WTC11 (cell line): Measurements from ENCODE around the gene LAMTOR4. TPM values are rescaled to one million over a fixed set of nuclear protein-coding genes. Genes with fewer than 3 reads are reported as not detected.
"Not testable (repeated sequence)": the region's sequence is repeated elsewhere in the genome, so short reads cannot be mapped to it uniquely, and the experiment has no call there.

Experiments
- ATAC-seq: fragments of 200-7000 bp; cut with Tn5 transposase; 2 replicates; pipeline ENCODE4 v1.10.0; 2021; ENCODE audit warnings: mild to moderate bottlenecking, moderate library complexity
- CTCF ChIA-PET: fragments of 300-600 bp; sonication (Branson Sonifier 250); formaldehyde crosslinking; loops from one replicate; lab custom pipeline; 2021; ENCODE audit warnings: antibody characterized with exemption; lab: Charles Lee
- POLR2A ChIA-PET: fragments of 350-600 bp; sonication (Branson Sonifier 250); formaldehyde crosslinking; loops from one replicate; lab custom pipeline; 2021; ENCODE audit warnings: antibody characterized with exemption; lab: Charles Lee
- DNase-seq: peaks from one replicate; pipeline ENCODE4 v3.0.0; 2021; ENCODE audit warnings: low spot score
- H3K27ac Mint-ChIP-seq: 2 replicates; pipeline ENCODE4 v1.8.0; 2021; ENCODE audit warnings: mixed read lengths
- H3K27me3 Mint-ChIP-seq: 2 replicates; pipeline ENCODE4 v1.8.0; 2021; ENCODE audit warnings: low read depth, mild to moderate bottlenecking, moderate library complexity, mixed read lengths
- H3K36me3 Mint-ChIP-seq: 2 replicates; pipeline ENCODE4 v1.8.0; 2021; ENCODE audit warnings: mixed read lengths
- H3K4me1 Mint-ChIP-seq: 2 replicates; pipeline ENCODE4 v1.8.0; 2022; ENCODE audit warnings: mixed read lengths
- H3K4me3 Mint-ChIP-seq: 2 replicates; pipeline ENCODE4 v1.8.0; 2021; ENCODE audit warnings: mild to moderate bottlenecking, moderate library complexity, mixed read lengths
- H3K9me3 Mint-ChIP-seq: 2 replicates; pipeline ENCODE4 v1.8.0; 2021; ENCODE audit warnings: mixed read lengths
- AFF4 ChIP-seq: sonication (generic); formaldehyde crosslinking; IDR thresholded peaks from 2 replicates; pipeline ENCODE4 v1.8.1; 2023; ENCODE audit warnings: mild to moderate bottlenecking, missing genetic modification reagents, borderline replicate concordance
- FOXK1 ChIP-seq: sonication (generic); formaldehyde crosslinking; IDR thresholded peaks from 2 replicates; pipeline ENCODE4 v1.8.0; 2022; ENCODE audit warnings: mild to moderate bottlenecking, moderate library complexity, missing genetic modification reagents
- FOXP1 ChIP-seq: sonication (generic); formaldehyde crosslinking; IDR thresholded peaks from 2 replicates; pipeline ENCODE4 v1.8.0; 2022; ENCODE audit warnings: missing genetic modification reagents, mild to moderate bottlenecking, moderate library complexity, borderline replicate concordance
- HMGA2 ChIP-seq: fragments of 250-450 bp; sonication (Bioruptor Pico); IDR thresholded peaks from 2 replicates; pipeline ENCODE4 v1.4.0; 2021; ENCODE audit warnings: mild to moderate bottlenecking, moderate library complexity
- JAZF1 ChIP-seq: fragments of 250-450 bp; sonication (Bioruptor Pico); IDR thresholded peaks from 2 replicates; pipeline ENCODE4 v1.9.0; 2021; ENCODE audit warnings: moderate library complexity, mild to moderate bottlenecking, inconsistent platforms
- JUN ChIP-seq: sonication (generic); formaldehyde crosslinking; IDR thresholded peaks from 2 replicates; pipeline ENCODE4 v1.8.0; 2023; ENCODE audit warnings: mild to moderate bottlenecking, missing genetic modification reagents
- NFE2L1 ChIP-seq: sonication (generic); formaldehyde crosslinking; IDR thresholded peaks from 2 replicates; pipeline ENCODE4 v1.8.1; 2023; ENCODE audit warnings: missing genetic modification reagents
- NR2C2 ChIP-seq: sonication (generic); formaldehyde crosslinking; IDR thresholded peaks from 2 replicates; pipeline ENCODE4 v1.8.0; 2022; ENCODE audit warnings: mild to moderate bottlenecking, missing genetic modification reagents
- PRRX2 ChIP-seq: fragments of 250-450 bp; sonication (Bioruptor Pico); IDR thresholded peaks from 2 replicates; pipeline ENCODE4 v1.8.0; 2021; ENCODE audit warnings: mild to moderate bottlenecking
- SMAD3 ChIP-seq: sonication (generic); formaldehyde crosslinking; IDR thresholded peaks from 2 replicates; pipeline ENCODE4 v1.8.0; 2022; ENCODE audit warnings: missing genetic modification reagents, mild to moderate bottlenecking, borderline replicate concordance
- SMAD4 ChIP-seq: sonication (generic); formaldehyde crosslinking; IDR thresholded peaks from 2 replicates; pipeline ENCODE4 v1.8.0; 2022; ENCODE audit warnings: mild to moderate bottlenecking, missing genetic modification reagents
- SOX15 ChIP-seq: fragments of 250-450 bp; sonication (Bioruptor Pico); IDR thresholded peaks from 2 replicates; pipeline ENCODE4 v1.9.0; 2021; ENCODE audit warnings: mild to moderate bottlenecking
- SP1 ChIP-seq: sonication (generic); formaldehyde crosslinking; conservative IDR thresholded peaks from 2 replicates; pipeline ENCODE4 v1.8.1; 2022; ENCODE audit warnings: missing genetic modification reagents
- USF1 ChIP-seq: sonication (generic); formaldehyde crosslinking; IDR thresholded peaks from 2 replicates; pipeline ENCODE4 v1.8.0; 2022; ENCODE audit warnings: mild to moderate bottlenecking, missing genetic modification reagents
- ZBTB43 ChIP-seq: sonication (generic); formaldehyde crosslinking; IDR thresholded peaks from 2 replicates; pipeline ENCODE4 v1.8.1; 2023; ENCODE audit warnings: mild to moderate bottlenecking, missing genetic modification reagents
- ZNF317 ChIP-seq: sonication (generic); formaldehyde crosslinking; IDR thresholded peaks from 2 replicates; pipeline ENCODE4 v1.8.1; 2023; ENCODE audit warnings: low read depth, mild to moderate bottlenecking, moderate library complexity, missing genetic modification reagents, borderline replicate concordance
- total RNA-seq: library from RNA; stranded (reverse); gene quantifications from 3 replicates; pipeline ENCODE4 v1.2.3, GENCODE V29; 2021
- TF ChIP-seq, protein P1 (sequence below): fragments of 250-450 bp; sonication (Bioruptor Pico); IDR thresholded peaks from 2 replicates; pipeline ENCODE4 v1.9.0; 2021; ENCODE audit warnings: mild to moderate bottlenecking, borderline replicate concordance

Gene LAMTOR4
- total RNA-seq, 1 experiment from 2014 or later = 199 TPM

DNA sequence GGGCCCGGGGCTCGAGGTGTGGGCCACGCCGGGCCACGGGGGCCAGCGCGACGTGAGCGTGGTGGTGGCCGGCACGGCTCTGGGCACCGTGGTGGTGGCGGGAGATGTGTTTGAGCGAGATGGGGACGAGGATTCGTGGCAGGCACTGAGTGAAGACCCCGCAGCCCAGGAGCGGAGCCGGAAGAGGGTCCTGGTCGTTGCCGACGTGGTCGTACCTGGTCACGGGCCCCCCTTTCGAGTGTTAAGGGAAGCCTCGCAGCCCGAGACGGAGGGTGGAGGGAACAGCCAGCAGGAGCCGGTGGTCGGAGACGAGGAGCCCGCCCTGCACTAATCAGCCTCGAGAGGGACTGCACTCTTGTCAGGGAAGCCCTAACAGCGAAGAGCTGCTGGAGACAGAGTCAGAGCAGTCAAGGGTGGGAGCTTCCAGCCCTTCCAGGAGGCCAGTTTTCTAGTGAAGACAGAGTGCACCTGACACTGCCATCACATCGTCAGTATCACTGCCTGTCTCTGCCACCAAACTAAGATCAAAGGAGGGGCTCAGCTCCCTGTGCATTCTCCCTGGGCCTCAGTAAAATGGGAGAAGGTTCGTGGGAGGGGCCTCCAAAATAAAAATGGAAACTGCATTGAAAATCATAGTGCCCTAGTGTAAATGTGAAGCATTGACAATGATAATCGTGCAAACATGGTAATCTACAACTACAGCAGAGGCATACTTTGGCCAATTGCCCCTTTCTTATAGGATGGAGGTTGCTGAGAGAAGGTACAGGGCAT is 20.7 kb upstream of the LAMTOR4 start:
- ChIA-PET CTCF (interaction anchor here (0.6 to 1.0 kb wide), 4 partner anchors 19 to 40 kb away, joined by 3 read pairs; partner anchors contain the start of genes GAL3ST4 and LAMTOR4), POLR2A (interaction anchor here (1.0 kb wide), 1 partner anchor 27 kb away, joined by 9 read pairs; the partner anchor contains the start of genes AP4M1 and MCM7)
- DNase-seq = peak; percentile 43
- Mint-ChIP-seq H3K27ac (no peak overlapping the region), H3K4me1 (peaks cover 14% of the 10 kb centered on the region), H3K27me3 (peaks cover 15% of the 10 kb centered on the region), H3K9me3 (no peaks in the 10 kb centered on the region), H3K4me3 (peak overlapping the region; percentile 77), H3K36me3 (no peaks in the 10 kb centered on the region)
- peak; percentile 27 for ATAC-seq
- TF ChIP-seq AFF4 (CRISPR knock-in tag) = no peak
- no peak for TF ChIP-seq FOXP1
- TF ChIP-seq FOXK1 (CRISPR knock-in tag) = 0 out of 2 replicates have a peak, but pooled peaks have one; percentile 3
- TF ChIP-seq ZBTB43 (CRISPR knock-in tag) = no peak
- no peak for TF ChIP-seq SP1 (CRISPR knock-in tag)
- no peak for TF ChIP-seq NR2C2 (CRISPR knock-in tag)
- TF ChIP-seq, protein P1, sequence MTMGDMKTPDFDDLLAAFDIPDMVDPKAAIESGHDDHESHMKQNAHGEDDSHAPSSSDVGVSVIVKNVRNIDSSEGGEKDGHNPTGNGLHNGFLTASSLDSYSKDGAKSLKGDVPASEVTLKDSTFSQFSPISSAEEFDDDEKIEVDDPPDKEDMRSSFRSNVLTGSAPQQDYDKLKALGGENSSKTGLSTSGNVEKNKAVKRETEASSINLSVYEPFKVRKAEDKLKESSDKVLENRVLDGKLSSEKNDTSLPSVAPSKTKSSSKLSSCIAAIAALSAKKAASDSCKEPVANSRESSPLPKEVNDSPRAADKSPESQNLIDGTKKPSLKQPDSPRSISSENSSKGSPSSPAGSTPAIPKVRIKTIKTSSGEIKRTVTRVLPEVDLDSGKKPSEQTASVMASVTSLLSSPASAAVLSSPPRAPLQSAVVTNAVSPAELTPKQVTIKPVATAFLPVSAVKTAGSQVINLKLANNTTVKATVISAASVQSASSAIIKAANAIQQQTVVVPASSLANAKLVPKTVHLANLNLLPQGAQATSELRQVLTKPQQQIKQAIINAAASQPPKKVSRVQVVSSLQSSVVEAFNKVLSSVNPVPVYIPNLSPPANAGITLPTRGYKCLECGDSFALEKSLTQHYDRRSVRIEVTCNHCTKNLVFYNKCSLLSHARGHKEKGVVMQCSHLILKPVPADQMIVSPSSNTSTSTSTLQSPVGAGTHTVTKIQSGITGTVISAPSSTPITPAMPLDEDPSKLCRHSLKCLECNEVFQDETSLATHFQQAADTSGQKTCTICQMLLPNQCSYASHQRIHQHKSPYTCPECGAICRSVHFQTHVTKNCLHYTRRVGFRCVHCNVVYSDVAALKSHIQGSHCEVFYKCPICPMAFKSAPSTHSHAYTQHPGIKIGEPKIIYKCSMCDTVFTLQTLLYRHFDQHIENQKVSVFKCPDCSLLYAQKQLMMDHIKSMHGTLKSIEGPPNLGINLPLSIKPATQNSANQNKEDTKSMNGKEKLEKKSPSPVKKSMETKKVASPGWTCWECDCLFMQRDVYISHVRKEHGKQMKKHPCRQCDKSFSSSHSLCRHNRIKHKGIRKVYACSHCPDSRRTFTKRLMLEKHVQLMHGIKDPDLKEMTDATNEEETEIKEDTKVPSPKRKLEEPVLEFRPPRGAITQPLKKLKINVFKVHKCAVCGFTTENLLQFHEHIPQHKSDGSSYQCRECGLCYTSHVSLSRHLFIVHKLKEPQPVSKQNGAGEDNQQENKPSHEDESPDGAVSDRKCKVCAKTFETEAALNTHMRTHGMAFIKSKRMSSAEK (CRISPR knock-in tag) = no peak
- TF ChIP-seq USF1 (CRISPR knock-in tag) = 0 out of 2 replicates have a peak, but pooled peaks have one; percentile 13
- no peak for TF ChIP-seq JUN
- no peak for TF ChIP-seq PRRX2
- TF ChIP-seq NFE2L1 (CRISPR knock-in tag) = no peak
- TF ChIP-seq SMAD4 (CRISPR knock-in tag) = no peak
- TF ChIP-seq JAZF1 = no peak

DNA sequence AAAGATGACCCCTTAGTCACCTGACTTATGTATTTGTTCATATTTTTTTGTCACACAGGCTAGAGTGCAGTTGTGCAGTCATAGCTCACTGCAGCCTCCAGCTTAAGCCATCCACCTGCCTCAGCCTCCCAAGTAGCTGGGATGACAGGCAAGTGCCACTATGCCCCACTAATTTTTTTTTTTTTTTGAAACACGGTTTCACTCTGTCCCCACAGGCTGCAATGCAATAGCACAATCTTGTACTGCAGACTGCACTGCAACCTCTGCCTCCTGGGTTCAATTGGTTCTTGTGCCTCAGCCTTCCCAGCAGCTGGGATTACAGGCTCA is 20.1 kb upstream of the LAMTOR4 start:
- CTCF ChIA-PET = interaction anchor here (0.6 to 3.2 kb wide), 5 partner anchors 19 to 40 kb away, joined by 3 to 41 read pairs (median 3); partner anchors contain the start of genes AP4M1, GAL3ST4, LAMTOR4 and MCM7
- Mint-ChIP-seq H3K27me3 (peaks cover 15% of the 10 kb centered on the region), H3K36me3 (no peaks in the 10 kb centered on the region), H3K4me3 (peak overlapping the region; percentile 77)
- no peak for ATAC-seq
- POLR2A ChIA-PET = interaction anchor here (1.0 kb wide), 1 partner anchor 27 kb away, joined by 9 read pairs; the partner anchor contains the start of genes AP4M1 and MCM7
- DNase-seq = no peak
- TF ChIP-seq PRRX2 (no peak), HMGA2 (CRISPR knock-in tag) (no peak), SMAD3 (CRISPR knock-in tag) (no peak), ZNF317 (CRISPR knock-in tag) (no peak), SOX15 (CRISPR knock-in tag) (no peak)
- TF ChIP-seq, all 79 proteins: peak for 0
- no peaks in the 10 kb centered on the region for H3K9me3 Mint-ChIP-seq
- no peak overlapping the region for H3K27ac Mint-ChIP-seq
- H3K4me1 Mint-ChIP-seq = peaks cover 14% of the 10 kb centered on the region

DNA sequence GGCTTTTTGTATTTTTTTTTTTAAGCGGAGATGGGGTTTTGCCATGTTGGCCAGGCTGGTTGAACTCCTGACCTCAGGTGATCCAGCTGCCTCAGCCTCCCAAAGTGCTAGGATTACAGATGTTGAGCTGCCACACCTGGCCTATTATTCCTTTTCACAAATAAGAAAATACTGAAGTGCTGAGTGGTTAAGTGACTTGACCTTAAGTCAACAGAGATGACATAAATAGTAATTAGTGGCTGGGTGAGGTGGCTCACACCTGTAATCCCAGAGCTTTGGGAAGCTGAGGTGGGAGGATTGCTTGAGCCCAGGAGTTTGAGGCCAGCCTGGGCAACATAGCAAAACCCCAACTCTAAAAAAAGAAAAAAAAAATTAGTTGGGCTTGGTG is 18.5 kb upstream of the LAMTOR4 start:
- CTCF ChIA-PET = interaction anchor here (0.6 to 4.9 kb wide), 30 partner anchors 8 to 277 kb away, joined by 3 to 54 read pairs (median 6); partner anchors contain the start of genes AP4M1, GAL3ST4, GJC3 and GPC2
- H3K9me3 Mint-ChIP-seq, H3K36me3 Mint-ChIP-seq, H3K4me3 Mint-ChIP-seq, H3K27ac Mint-ChIP-seq, DNase-seq, ATAC-seq: not testable (repeated sequence)
- POLR2A ChIA-PET = interaction anchor here (0.6 to 1.7 kb wide), 5 partner anchors 29 to 48 kb away, joined by 3 to 11 read pairs (median 4); partner anchors contain the start of genes AP4M1, GAL3ST4, GPC2 and MCM7
- H3K27me3 Mint-ChIP-seq = peaks cover 15% of the 10 kb centered on the region
- H3K4me1 Mint-ChIP-seq = peaks cover 11% of the 10 kb centered on the region
